ENCODE data around the gene PKDREJ.

The PKDREJ gene

DNA sequence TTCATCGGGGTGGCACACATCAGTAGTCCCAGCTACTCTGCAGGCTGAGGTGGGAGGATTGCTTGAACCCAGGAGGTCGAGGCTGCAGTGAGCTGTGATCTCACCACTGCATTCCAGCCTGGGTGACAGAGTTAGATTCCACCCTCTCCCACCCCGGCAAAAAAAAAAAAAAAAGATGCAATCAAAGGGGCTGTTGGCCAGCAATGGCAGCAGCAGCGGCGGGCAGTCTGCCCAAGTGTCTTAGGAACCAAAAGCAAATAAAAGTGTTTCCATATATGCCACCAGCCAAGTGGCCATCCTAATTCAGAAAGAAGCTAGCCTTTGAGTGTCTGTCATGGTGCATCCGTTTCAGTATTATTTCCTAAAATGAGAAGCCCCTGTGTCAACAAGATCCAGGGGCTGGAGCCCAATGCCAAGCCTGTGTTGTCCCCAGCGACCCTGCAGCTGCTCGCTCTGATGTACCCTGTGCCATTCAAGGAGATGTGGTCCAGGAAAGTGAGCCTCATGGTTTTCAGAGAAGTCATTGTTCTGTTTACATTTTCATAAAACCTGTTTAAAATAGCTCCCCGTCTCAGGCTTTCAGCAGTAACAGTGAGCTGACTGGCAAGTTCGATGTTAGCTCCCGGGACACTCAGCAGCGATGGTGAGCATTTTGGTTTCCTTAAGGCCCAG lies 25.6 kb downstream of the PKDREJ start:
- no peak for DNase-seq

DNA sequence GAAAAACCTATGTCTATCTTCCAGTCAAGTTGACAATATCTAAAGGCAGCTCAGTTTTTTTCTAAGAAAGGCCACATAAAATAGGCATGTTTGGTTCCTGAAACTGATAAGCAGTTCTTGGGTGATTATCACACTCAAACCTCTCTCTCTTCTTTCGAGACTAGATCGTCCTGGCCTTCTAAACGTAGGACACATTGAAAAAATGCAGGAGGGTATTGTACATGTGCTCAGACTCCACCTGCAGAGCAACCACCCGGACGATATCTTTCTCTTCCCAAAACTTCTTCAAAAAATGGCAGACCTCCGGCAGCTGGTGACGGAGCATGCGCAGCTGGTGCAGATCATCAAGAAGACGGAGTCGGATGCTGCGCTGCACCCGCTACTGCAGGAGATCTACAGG lies 28.2 kb downstream of the PKDREJ start:
- DNase-seq, result no peak

DNA sequence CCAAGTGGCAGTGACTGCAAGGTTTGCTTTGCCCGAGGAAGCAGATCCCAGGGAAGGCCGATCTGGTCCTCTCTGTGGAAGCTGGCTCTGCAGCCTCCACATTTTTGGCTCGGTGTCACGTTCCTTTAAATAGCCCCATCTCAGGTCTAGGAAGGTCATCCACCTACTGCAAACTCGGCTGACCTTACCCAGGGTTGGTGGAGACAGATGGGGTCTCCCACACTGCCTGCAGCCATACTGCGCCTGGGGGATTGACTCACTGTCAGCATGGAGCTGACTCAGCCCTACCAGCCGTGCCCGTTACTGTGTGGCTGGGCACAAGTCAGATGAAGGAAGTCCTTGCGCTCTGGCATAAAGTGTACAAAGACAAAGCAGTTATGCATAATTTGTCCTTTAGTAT lies 29.9 kb downstream of the PKDREJ start:
- DNase-seq, result no peak

DNA sequence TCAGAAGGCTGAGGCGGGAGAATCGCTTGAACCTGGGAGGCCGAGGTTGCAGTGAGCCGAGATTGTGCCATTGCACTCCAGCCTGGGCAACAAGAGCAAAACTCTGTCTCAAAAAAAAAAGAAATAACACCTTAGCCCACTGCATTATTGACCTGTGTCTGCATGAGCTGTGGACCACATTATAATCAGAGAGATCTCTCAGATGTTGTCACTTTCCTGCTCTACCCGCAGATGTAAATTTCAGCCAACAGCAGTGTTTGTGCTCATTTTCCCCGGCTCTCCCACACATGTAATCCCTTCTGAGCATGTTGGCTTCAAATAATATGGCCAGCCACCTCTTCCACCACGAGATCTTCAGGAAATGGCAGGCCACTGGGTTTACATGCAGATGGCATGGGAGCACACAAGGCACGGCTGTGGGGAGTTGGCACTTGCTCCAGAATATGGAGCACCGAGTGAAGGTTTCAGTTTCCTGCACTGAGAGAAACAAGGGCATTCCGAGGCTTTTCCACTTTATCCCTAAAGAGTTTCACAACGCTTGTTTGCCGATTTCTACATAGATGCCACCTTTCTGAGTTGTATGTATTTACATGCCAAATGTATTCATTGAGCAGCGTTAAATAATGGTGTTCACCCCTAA lies 32.8 kb downstream of the PKDREJ start:
- no peak for DNase-seq

DNA sequence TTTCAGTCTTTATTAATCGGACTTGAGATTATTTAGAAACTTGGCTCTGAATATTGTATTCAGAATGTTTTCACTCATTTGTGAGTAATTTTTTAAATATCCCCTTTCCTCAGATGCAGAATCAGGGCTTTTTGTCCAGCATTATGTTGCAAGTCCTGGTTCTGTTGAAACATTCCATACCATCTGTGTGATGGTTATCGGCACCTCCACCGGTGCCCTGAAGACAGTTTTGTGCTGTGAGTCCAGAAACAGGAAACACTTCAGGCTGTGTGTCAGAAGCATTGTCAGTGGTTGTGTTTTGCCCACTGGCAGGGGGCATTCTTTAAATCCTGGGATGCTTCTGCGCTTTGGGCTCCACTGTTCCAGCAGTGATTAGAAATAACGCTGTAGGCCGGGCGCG lies 33.4 kb downstream of the PKDREJ start:
- no peak for DNase-seq

DNA sequence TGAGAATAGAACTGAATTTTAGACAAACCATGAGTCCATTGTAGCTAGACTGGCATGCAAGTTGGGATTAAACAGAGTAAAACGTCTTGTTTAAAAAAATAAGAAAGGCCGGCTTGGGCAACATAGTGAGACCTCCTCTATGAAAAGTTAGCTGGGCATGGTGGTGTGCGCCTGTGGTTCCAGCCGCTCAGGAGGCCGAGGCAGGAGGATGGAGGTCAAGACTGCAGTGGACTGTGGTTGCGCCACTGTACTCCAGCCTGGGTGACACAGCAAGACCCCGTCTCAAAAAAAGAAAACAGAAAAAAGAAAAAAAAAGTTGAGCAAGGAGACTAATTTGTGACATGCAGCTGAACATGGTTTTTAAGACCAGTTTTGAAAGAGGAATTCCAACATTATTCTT lies 36.6 kb downstream of the PKDREJ start:
- DNase-seq, result no peak

DNA sequence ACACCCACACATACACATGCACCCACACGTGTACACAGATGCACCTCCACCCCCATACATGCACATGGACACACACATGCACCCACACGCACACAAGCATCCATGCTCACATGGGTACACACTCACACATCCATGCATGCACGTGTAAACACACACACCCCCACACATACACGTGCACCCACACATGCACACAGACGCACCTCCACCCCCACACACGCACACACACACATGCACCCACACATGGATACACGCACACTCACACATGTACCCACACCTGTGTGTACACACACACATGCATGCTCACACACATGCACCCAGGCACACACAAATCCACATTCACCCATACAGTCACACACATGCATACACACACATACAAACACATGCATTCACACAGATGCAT lies 37.5 kb downstream of the PKDREJ start:
- DNase-seq, result no peak

DNA sequence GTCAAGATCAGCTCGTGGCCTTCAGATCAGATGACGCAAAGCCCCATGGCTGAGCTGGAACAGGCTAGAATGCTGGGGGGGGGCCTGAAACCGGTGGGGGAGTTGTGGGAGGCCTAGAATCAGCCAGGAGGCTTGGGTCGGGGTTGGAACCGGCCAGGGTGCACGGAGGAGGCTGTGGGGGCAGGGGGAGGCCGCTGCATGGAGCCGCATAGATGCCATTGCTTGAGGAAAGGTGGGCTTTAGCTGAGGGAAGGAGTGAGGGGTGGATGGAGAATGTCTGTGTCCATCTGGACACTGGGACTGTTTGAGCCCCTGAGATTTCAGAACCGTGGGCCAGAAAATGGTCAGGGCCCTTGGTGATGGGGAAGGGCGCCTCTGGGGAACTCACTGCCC lies 38.2 kb downstream of the PKDREJ start:
- DNase-seq, result no peak

DNA sequence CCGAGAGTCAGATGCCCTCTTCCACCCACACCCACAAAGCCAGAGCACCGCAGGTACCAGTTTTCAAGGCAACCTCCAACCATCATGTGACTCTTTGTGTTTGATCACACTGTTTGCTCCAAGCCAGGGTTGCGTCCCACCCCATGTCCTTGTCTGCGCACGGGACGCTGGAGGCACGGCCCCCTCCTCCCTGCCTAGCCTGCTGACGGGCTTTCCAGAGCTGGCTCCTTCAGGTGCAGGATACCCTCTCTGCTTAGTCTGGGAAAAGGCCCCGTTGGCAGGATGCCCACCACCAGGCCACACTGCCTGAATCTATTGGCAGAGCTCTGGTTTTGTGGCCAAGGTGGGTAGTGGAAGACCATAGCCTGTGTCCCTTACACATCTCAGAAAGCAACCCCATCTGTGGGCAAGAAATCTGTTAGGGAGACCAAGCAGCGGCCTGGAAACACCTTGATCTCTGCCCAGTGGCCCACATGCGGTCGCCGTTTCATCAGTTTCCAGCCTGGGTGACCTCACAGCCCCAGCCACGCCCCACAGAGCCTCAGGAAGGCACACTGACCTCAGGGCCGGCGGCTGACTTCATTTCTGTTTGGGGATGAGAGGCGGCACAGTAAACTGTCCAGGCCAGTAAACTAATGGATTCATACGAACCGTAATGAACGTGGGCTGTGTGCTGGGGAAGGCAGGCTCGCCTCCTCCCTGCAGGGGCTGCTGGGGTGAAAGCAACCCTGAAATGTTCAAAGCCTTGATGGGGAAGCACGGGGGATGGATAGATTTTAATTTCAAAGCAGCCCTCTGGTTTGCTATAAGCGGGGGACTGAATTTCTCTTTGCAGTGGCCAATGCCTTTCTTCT lies 38.9 kb downstream of the PKDREJ start:
- no peak for DNase-seq

DNA sequence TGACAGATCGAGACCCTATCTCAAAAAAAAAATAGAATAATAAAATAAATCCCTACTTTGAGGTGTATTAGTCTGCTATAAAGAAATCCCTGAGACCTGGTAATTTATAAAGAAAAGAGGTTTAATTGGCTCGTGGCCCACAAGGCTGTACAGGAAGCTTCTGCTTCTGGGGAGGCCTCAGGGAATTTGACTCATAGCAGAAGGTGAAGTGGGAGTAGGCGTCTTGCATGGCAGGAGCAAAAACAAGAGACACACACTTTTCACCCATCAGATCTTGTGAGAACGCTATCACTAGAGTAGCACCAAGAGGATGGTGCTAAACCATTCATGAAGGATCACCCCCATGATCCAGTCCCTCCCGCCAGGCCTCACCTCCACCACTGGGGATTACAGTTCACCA lies 42.2 kb downstream of the PKDREJ start:
- no peak for DNase-seq

DNA sequence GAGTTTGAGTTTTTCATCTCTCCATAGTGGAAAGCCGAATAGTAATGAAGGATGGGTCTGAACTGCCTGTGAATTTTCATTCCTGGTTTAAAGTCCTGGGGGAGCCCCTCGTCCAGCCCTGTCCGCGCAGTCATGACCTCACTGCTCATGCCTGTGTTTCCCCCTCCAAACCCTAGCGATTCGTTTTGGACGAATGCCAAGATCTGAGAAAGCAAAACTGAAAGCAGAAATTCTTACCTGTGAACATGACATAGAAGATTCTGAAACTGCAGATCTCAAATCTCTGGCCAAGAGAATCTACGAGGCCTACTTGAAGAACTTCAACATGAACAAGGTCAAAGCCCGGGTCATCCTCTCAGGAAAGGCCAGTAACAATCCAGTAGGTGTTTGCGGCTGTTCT lies 43.5 kb downstream of the PKDREJ start:
- no peak for DNase-seq

DNA sequence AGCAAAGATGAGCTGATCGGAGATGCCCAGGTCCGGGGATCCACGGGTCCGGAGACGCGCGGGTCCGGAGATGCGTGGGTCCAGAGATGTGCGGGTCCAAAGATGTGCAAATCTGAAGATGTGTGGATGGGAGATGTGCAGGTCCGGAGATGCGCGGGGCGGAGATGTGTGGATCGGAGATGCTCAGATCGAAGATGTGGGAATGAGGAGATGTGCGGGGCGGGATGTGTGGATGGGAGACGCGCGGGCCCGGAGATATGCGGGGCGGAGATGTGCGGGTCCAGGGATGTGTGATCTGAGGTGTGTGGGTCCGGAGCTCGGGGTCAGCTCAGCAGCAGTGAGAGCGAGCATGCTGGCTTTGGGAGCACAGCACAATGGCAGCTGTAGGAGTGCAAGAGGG lies 48.5 kb downstream of the PKDREJ start:
- no peak for DNase-seq

DNA sequence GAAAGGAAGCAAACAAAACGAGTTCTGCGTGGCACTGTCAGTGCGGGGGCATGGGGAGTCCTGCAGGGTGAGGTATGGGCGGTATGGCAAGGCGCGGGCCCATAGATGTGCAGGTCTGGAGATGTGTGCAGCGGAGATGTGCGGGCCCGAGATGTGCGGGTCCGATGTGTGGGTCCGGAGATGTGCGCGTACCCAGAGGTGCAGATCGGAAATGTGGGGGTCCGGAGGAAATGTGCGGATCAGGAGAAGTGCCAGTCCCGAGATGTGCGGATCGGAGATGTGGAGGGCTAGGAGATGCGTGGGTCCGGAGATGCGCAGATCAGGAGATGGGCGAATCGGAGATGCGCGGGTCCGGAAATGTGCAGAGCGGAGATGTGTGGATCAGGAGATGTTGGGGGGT lies 49.0 kb downstream of the PKDREJ start:
- DNase-seq, result no peak

DNA sequence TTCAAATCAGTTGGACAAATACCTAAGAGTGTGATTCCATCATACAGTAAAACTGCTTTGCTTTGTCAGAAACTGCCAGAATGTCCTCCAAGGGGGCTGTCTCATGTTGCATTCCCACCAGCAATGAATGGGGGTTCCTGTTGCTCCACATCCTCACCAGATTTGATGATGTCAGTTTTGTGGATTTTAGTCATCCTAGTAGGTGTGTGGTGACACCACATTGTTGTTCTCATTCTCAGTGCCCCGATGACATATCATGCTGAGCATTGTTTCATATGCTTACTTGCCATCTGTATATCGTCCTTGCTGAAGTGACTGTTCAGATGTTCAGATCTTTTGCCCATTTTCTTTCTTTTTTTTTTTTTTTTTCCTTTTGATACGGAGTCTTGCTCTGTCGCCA lies 50.1 kb downstream of the PKDREJ start:
- DNase-seq, result no peak

DNA sequence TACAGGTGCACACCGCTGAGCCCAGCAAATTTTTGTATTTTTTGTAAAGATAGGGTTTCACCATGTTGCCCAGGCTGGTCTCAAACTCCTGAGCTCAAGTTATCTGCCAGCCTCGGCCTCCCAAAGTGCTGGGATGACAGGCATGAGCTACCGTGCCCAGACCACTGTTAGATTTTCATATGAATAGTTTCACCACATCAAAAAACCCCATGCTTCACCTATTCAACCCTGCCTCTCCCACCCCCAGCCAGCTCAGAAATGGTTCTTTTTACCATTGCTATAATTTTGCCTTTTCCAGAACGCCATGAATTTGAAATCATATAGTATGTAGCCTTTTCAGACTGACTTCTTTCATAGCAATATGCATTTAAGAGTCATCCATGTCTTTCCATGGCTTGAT lies 50.9 kb downstream of the PKDREJ start:
- no peak for DNase-seq

DNA sequence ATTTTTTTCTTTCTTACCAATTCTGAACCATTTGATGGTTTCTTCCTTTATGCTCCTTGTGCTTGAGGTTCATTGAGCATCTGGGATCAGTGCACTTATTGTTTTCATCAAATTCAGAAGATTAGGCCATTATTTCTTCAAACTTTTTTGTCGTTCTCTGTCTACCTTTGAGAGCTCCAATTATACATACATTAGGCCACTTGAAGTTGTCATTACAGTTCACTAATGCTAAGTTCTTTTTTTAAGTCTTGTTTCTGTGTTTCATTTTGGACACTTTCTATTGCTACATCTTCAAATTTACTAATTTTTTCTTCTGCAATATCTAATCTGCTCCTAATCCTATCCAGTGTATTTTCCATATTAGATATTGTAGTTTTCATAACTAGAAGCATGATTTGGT lies 53.9 kb downstream of the PKDREJ start:
- no peak for DNase-seq
